Ishikawa (cell line): Measurements from ENCODE around the gene SOST.

Source experiments
- CEBPB ChIP-seq: IDR thresholded peaks from 2 replicates; pipeline ENCODE4 v1.6.1; 2012
- EGR1 ChIP-seq: IDR thresholded peaks from 2 replicates; pipeline ENCODE4 v1.6.1; 2012
- NFIC ChIP-seq: IDR thresholded peaks from 2 replicates; pipeline ENCODE4 v1.6.1; 2012
- TEAD4 ChIP-seq: IDR thresholded peaks from 2 replicates; pipeline ENCODE4 v1.6.1; 2012
- ZBTB7A ChIP-seq: IDR thresholded peaks from 2 replicates; pipeline ENCODE4 v1.6.1; 2012; ENCODE audit warnings: low read depth
- TF ChIP-seq, protein P1 (sequence below): IDR thresholded peaks from 2 replicates; pipeline ENCODE4 v1.6.1; 2012

DNA sequence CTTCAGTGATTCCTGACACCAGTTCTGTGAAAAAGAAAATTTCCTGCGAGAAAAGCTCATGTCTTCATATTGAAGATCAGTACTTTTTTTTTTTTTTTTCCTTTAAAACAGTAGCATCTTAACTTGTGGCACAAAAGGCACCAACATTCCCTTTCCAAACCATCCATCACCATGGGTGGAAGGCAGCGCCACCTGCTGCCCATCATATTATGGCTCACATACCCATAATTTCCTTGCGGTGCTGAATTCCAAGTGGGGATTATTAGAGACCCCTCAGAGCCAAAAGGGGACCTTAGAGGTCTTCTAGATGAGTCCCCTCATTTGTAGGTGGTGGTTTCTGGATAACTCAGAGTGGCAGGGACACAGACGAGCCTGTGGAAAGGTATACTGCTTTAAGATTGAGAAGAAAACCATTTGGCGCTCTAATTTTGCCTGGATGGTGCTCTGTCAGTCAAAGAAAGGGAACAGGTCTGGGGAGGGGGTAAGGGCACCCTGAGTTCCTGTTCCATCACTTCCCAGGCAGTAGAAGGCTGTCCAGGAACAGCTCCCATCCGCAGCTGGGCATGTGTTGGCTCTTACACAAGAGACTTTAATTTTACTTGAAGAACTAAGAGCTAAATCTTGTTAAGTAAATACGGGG is 7.9 kb upstream of the SOST start:
- peak; percentile 33; the same call in 1 of the 2 replicates for TF ChIP-seq TEAD4
- TF ChIP-seq NFIC = no peak
- TF ChIP-seq EGR1 = no peak
- TF ChIP-seq ZBTB7A = no peak
- TF ChIP-seq, protein P1, sequence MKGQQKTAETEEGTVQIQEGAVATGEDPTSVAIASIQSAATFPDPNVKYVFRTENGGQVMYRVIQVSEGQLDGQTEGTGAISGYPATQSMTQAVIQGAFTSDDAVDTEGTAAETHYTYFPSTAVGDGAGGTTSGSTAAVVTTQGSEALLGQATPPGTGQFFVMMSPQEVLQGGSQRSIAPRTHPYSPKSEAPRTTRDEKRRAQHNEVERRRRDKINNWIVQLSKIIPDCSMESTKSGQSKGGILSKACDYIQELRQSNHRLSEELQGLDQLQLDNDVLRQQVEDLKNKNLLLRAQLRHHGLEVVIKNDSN = no peak
- TF ChIP-seq CEBPB = no peak
